Pons (tissue), 1 donor: ENCODE data around the gene KDM4B.

Experiments used
- DNase-seq: peaks from one replicate; pipeline ENCODE4 v3.0.0-alpha.2; 2016; ENCODE audit warnings: low spot score

The KDM4B gene

DNA sequence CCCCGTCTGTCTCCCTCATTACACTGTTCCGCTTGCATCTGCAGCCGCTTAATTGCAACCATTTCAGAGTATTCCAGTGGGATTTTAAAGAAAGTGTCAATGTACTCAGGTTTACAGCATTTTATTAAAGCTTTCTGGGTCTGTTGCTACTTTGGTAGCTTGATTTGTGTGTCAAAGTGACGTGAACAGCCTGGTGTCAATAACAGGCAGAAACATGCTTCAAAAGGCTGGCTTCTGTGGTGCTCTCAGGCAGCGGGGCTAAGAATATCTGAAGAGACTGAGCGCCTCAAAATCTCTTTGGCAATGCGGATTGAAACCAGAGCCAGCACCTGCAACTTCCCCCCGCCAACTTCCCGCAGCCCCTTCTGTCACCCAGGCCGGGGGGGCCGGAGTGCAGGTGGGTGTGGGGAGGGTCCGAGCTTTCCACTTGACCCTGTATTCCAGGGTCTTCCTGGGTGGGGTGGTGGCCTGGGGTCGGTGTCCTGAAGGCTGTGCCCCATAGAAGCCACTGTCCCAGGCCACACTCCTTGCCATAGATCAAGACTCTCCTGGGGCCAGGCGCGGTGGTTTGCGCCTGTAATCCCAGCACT, 81.2 kb downstream of the KDM4B start:
- DNase-seq, result no peak

DNA sequence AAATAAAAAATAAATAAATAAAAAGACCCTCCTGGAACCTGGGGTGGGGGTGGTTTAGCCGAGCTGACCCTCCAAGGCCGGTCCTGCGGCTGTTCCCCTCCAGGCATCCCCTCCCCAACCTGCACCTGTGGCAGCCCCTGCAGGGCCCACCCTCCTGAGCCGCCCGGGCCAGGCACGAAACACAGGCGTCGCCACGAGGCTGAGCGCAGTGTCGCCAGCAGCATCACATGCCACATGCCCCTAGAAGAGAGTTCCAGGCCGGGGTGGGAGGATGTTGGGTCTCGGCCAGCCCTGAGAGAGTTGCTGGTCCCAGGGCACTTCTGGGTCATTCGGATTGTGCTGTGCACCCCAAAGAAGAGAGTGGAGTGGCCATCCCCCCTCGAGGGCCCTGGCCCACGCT, 82.0 kb downstream of the KDM4B start:
- no peak for DNase-seq

DNA sequence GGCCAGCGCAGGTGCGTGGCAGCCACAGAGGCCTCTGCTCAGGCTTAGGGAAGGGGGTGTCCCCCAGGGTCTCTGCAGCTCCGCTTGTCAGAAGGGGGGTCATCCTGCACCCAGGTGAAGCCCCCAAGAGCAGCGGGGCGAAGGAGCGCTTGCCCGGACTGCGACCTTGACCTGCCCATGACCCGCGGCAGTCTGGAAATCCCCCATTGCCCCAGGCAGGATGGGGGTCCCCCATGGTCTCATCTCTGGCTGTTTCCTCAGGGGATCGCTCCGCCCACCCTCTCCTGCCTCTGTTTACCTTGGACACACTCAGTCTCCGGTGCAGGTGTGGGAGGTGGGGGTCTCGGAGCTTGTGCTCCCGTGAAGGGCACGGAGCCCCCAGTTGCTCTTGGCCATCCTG, 82.7 kb downstream of the KDM4B start:
- DNase-seq, result no peak

DNA sequence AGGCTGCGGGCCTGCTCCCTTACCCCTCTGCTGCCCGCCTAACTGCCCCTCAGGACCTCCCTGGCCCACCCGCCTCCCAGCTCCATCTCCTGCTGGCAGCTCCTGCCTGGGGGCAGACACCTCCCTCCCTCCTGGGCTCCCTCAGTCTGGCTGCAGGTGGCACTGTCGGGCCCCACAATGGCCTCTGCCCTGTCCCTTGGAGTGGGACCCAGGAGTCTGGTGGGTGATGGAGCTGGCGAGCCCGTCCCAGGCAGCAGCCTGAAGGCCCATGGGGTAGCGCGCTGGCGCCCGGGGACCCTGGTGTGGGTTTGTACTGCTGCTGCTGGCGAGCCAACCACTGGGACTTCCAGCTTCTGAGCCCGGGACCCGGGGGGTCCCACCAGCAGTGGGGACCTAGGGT, 83.6 kb downstream of the KDM4B start:
- DNase-seq, result no peak

DNA sequence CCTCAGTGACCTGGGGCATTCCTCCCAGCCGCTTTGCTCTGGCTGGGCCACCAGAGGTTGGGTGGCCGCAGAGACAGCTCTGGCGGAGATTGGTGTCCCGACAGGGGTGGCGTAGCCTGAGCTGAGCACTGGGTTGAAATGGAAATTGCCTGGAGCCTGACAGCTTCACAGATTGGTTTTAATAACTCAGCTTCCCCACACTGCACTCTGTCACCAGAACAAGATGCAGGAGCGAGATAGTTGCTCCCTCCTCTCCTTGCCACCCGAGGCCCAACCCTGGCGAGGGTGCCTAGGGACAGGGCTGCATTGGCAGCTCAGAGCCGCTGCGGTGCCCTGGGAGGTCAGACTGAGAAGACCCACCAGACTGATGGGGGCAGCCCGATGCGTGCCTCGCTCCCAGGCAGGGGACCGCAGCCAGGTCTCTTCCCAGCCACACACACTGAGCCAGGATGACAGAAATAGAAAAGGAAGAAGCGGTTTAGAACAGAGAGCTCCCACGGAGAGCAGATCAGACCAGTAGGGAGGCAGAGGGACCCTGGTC, 84.1 kb downstream of the KDM4B start:
- DNase-seq, result no peak

DNA sequence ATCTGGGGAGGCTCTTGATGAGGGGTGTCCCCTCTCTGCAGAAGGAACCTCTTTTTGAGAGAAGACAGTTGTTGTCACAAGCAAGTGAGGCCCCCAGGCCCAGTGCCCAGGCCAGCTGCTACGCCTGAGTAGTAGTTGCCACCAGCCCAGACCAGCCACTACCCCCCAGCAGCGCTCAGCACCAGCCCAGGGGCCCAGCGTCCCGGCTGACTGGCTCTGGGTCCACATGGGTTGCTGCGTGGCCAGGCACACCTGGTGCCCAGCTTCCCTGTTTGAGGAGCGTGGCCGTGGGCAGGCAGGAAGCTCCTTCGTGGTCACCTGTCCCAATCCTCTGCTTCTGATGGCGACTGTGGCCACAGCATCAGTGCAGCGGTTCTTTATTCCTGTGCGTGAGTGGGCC, 84.7 kb downstream of the KDM4B start:
- no peak for DNase-seq

DNA sequence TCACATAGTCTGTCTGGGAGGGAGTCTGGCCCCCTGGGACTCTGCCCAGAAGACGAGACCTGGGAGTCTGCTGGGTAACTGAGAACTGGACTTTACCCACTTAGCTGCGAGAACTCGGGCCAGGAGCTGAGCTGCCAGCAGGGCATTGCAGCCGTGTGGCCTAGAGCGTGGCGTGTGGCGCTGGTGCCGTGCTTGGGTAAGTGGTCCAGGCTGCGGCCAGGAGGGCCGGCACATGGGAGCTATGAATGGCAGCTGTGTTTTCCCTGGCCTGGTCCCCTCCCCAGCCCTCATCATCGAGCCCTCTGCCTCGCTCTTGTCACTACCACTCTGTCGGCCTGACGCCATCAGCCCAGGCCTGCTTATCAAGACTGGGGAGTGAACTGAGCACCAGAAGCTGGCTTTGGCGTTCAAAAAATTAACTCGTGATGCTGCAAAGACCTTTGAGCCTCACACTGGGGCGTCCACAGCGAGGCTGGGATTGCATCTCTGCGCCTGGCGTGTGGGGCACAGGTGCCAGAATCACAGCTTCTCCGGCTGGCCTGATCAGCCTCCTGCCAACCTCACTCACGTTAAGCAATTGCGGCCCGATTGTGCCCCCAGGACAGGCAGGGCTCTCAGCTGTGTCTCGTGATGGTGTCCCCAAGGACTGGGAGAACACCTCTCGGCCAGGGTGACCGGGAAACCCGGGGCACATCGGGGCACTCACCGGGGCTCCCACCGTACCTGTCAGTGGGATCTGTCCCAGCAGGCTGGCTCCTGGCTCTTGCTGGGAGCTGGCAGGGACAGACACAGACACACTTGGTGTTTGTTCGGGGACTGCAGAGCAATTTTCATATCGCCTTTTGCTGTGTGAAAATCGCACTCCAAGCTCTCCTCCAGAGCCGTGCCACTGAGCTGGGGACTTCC, 85.9 kb downstream of the KDM4B start:
- peak; percentile 76 for DNase-seq

DNA sequence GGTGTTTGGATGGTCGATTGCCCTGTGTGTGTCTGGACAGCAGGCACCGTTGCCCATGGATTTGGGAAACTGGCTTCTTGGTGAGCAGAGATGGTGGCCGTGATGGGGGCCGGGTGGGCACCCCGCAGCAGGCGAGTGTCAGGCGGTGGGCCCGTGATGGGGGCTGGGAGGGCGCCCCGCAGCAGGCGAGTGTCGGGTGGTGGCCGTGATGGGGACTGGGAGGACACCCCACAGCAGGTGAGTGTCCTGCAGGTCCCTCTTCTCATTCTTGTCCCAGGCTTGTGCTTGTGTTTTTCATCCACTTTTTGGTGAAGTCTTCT, 86.5 kb downstream of the KDM4B start:
- DNase-seq, result no peak

DNA sequence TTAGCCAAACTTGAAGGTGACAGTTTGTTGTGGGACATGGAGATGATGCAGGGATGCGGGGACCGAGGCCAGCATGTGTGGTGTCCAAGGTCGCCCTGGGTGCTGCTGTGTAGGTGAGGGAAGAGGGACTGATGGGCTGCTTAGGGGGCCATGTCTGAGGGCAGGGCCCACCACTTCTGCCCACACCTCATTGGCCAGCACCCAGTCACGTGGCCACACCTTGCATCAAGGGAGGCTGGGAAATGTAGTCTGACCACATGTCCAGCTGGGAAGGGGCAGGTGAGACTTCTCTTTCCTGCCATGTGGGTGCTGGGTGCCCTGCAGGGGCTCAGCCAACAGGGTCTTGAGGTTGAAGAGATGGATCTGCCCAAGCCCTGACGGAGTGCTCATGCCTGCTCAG, 88.9 kb downstream of the KDM4B start:
- no peak for DNase-seq

DNA sequence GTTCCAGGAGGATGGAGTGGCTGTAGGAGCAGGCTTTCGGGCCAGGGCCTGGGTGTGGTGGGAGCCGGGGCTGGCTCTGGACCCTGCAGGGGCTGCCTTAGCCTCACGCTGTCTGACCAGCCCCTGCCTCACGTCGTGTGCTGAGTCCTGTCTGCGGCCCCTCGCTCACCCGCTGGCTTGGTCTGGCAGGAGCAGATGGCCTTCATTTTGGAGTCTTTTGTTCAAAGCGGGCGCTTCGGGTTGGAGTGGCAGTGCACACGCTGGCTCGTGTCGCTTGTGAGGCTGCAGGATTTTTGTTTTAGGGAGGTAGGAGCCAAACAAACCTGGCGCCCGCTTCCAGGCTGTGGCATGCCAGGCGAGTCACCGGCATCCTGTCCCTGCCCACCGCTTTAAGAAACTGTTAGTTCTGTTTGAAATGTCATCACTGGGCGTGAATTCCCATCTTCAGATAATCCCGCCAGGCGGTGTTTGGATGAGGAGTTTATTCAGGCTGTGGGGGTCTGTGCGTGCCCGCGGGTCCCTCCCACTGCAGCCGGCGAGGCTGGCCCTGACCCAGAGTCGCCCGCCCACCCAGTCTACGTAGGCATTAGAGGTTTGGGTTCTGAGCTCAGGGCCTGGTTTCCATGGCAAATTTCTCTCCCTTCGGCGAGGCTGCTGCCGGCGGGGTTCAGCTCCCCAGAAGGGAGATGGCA, 89.8 kb downstream of the KDM4B start:
- DNase-seq, result no peak

DNA sequence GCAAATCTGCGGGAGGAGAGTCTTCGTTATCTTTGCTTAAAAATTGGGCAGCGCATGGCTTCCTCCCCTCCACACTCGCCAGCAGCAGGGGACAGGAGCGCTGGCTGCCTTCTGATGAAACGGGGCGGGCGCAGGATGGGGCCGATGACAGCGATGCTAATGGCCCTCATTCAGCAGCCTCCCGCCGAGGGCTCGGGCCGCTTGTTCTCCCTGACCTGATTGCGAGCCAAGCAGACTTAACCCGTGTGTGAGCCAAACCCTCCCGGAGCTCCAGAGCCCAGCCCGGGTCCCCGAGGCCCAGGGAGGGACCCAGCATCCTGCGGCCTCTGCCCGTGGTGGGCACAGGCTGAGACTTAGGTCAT, 90.3 kb downstream of the KDM4B start:
- no peak for DNase-seq

DNA sequence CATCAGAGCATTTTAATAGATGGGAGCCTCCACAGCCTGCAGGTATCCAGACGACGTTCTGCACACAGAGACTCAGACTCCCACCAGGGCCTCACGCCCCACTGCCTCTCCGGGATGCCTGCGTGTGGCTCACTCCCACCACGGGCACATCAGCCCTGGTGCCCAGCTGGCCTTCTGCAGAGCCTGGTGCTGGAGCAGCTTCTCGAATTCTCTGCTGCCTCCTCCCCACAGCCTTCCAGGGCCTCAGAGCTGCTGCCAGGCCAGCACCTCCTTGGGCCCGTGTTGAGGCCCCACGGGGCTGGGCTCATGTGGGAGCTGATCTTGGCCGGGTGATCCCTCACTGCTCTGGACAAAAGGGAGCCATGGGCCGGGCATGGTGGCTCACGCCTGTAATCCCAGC, 90.9 kb downstream of the KDM4B start:
- no peak for DNase-seq

DNA sequence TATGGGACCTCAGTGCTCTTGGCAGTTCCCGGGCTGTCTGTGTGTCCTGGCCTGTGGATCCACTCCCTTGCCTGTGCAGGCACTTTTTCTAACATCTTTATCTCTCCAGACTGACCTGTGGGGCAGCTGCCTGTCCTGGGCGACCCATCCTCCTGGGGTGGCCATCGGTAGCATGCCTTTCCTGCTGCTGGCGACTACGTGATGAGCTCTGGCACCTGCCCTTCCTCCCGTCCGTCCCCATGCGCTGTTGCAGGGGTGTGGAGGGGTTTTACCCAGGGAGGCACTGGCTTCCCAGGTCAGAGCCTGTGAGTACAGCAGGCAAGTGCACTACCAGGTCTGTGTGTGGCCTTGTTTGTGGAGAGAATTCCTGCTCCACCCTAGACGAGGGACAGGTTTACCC, 93.3 kb downstream of the KDM4B start:
- no peak for DNase-seq

DNA sequence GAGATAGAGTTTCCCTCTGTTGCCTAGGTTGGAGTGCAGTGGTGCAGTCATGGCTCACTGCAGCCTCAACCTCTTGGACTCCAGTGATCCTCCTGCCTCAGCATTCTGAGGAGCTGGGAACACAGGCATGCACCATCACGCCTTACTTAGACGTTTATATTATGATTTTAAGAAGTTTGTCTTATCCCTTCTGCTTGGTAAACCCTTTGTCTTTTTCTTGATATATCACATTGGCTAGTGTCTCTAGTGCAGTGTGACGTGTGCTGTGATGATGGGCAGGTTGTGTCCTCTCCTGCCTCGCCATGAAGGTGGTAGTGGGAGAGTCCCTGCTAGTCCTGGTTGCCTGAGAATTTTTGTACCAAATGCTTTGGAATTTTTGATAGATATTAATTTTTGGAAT, 93.9 kb downstream of the KDM4B start:
- no peak for DNase-seq

DNA sequence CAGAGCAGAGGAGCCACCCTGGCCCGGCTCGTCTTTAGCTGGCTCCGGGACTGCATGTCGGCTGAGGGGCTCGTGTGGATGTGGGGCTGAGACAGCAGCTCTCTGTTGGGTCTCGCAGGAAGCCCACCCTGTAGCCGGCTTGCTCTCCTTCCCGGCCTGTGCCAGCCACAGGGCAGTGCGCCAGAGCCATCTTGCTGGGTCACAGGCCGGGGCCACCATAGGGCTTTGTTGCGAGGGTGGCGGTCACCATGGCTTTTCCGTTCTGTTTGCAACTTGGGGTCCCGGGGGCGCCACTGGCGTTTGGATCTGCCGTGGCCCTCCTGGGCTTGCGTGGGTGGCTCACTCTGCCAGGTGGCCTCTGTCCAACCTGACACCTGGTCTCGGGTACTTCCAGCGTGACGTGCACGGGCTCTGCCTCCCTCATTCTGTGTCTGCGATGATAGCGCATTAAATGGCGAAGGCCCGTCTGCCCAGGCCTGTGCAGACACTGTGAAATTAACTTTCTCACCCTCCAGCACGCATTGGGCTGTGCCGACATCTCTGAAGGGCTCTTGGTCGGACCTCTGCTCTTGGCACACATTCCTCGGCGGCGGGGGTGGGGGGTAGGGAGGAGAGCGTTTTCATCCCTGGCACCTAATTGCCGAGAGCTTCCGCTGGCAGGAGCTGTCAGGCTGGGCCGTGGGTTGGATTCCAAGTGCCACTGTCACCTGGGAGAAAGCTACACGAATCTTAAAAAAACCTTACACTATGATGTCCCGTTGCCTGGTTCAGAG, 95.1 kb downstream of the KDM4B start:
- DNase-seq, result no peak

DNA sequence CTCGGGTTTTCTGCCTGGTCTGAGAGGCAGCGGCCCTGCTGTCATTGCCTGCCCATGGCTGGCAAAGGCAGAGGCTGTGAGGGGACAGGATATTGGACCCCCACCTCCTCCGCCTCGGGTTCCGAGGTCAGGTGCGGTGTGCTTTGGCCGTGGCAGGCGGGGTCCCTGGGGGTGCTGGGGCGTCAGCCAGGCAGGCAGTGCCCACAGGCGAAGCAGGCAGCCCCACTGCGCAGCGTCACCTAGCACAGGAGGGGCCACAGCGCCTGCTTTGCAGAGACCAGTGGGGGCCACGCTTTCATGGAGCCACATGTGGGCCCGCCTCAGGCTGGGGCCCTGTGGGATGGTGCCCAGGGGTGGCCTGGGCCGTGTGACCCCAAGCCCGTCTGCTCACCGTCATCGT, 96.0 kb downstream of the KDM4B start:
- no peak for DNase-seq

DNA sequence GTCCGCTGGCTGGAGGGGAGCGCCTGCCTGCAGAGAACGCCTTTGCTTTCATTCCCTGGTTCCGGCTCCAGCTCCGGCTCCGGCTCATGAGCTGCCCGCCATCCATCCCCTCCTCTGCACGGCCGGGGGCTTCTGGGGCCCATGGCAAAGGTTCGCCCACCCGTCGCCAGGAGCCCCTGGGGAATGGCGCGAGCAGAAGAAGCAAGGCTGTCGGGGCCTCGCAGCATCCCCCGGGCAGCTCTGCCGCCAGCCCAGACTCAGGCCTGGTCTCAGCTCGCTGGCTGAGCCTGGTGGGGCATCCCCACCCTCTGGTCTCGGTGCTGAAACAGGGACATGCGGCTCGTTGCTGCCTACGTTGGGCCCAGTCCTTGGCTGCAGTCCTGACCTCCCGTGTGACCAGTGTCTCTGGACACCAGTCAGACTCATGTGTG, 96.8 kb downstream of the KDM4B start:
- no peak for DNase-seq

DNA sequence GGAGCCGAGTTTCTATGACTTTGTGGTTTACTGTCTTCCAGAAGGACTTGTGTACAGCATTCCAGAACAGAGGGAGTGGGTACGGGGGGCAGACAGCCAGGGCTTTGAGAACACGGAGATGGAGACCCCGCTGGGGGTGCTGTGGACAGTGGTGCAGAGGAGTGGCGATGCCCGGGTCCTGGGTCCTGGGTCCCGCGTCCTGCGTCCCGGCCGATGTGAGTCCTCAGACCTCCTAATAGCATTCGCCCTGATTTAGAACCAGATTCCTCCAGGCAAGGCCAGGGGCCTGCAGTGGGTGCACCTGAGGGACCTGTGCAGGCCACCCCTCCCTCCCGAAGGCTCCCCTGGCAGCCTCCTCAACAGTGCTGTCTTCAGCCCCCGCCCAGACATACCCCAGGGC, 97.9 kb downstream of the KDM4B start:
- no peak for DNase-seq

DNA sequence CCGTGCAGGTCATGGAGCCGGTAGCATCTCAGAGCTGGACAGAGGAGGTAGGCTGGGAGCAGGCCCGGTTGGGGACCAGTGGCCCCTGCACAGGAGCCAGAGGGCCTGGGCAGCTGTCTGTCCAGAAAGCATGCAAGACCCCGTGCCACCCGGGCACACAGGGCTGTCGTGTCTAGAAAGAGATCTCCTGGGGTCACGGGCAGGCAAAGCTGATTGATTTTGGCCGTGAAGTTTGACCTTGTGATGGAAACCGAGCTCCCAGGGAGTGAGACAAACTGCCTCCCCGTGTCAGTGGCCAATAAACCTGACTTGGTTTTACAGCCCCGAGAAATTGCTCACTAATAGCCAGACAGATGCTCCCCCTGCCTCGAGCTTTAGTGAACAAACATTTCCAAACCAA, 98.8 kb downstream of the KDM4B start:
- no peak for DNase-seq

DNA sequence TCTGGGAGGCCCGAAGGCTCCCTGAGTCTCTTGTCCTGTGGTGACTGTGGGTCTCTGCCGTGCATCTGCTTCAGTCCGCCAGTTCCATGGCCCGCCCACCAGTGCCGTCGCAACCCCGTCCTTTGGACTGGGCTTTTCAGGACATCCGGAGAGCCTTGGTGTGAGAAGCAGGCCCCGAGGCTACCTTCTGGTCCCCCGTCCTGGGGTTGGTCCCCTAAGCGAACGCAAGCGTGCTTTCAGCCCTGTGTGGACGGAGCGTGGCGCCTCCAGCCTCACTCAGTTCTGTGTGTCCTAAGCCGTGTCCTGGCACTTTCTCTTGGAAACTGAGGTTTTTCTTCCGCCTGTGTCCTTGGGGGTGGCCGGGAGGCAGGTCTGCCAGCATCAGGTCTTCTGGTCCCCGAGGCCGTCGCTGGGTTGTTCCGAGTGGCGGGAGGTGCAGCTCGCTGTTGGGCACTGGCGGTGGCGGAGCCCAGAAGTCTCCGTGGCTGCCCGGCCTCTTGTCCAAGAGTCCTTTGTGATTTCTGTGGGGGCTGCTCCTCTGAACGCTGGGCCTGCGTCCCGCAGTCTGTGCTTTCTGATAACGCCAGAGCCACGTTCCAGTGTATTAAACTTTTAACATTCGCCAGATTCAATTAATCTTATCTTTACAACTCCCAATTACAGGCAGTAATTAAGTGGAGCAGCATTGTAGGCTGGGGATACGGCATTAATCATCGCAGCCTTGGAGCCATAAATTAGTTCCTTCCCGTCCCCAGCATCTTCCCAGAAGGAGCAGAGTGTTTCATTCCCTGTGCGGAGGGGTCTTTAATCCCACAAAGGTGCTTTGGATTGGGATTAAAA, 99.5 kb downstream of the KDM4B start:
- no peak for DNase-seq

DNA sequence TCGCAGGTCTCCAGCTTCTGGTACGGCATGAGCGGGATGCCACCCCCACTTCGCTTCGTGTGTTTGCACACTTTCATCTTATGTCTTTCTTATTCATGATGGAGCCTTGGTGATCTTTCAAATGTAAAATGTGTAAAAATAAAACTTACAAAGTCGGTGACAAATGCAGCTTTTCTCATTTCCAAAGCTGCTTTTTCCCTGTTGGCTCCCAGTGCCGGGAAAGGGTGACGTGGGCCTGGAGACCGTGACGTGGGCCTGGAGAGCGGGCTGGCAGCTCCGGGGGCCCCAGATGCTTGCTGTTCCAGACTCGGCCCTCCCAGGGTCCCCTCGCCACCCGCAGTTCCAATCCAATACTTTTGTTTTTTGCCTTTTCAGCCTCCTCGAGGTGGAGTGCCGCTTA, 101.4 kb downstream of the KDM4B start:
- no peak for DNase-seq
